Heart right ventricle (tissue), 16 donors: Measurements from ENCODE around the gene RPS24. TPM values are rescaled to one million over a fixed set of nuclear protein-coding genes. Genes with fewer than 3 reads are reported as not detected.
"Not testable (repeated sequence)": the region's sequence is repeated elsewhere in the genome, so short reads cannot be mapped to it uniquely, and the experiment has no call there.

ENCODE experiments used
- ATAC-seq, 8 donors: fragments of 200-7000 bp; cut with Tn5 transposase; one replicate each; pipeline ENCODE4 v1.9.1; 2020; ENCODE audit warnings: mild to moderate bottlenecking in 8 of 8, moderate library complexity in 8 of 8, moderate number of reproducible peaks in 1 of 8
- DNase-seq, 2 donors: peaks; one replicate each; pipeline ENCODE4 v3.0.0-alpha.2; 2020
- H3K27ac ChIP-seq, 10 donors: fragments of 200-600 bp; sonication (generic) in 2 of 10; one replicate each; pipeline versions ENCODE4 v1.5.0 to v1.8.0; 2020 to 2022; ENCODE audit warnings: mild to moderate bottlenecking in 3 of 10
- H3K27me3 ChIP-seq, 7 donors: fragments of 200-600 bp; one replicate each; pipeline ENCODE4 v1.8.0; 2021 to 2022; ENCODE audit warnings: mild to moderate bottlenecking in 2 of 7
- H3K36me3 ChIP-seq, 9 donors: fragments of 200-600 bp; sonication (generic) in 1 of 9; one replicate each; pipeline versions ENCODE4 v1.5.0 to v1.8.0; 2020 to 2022; ENCODE audit warnings: mild to moderate bottlenecking in 2 of 9
- H3K4me1 ChIP-seq, 9 donors: fragments of 200-600 bp; sonication (generic) in 1 of 9; one replicate each; pipeline versions ENCODE4 v1.5.0 to v1.8.0; 2020 to 2022; ENCODE audit warnings: mild to moderate bottlenecking in 4 of 9
- H3K4me3 ChIP-seq, 10 donors: fragments of 200-600 bp; sonication (generic) in 2 of 10; one replicate each; pipeline versions ENCODE4 v1.5.0 to v1.8.0; 2020 to 2022; ENCODE audit warnings: mild to moderate bottlenecking in 7 of 10, moderate library complexity in 2 of 10
- H3K9me3 ChIP-seq, 11 donors: fragments of 200-600 bp in 10 of 11; sonication (generic) in 2 of 11; one replicate each; pipeline versions ENCODE4 v1.5.0 to v1.8.0; 2013 to 2022; ENCODE audit warnings: mild to moderate bottlenecking in 2 of 11, control low read depth in 1 of 11, moderate library complexity in 1 of 11
- CTCF ChIP-seq, 9 donors: fragments of 200-600 bp; sonication (generic) in 2 of 9; IDR thresholded peaks; one replicate each; pipeline versions ENCODE4 v1.5.0 to v1.8.0; 2021 to 2022; ENCODE audit warnings: antibody characterized with exemption in 9 of 9, mild to moderate bottlenecking in 5 of 9, moderate library complexity in 1 of 9
- WGBS, 2 donors: extraction: QIAGEN DNeasy Blood & Tissue Kit; methylation state at CpG; one replicate each; pipeline ENCODE4 v1.1.7; 2013; ENCODE audit warnings: inconsistent platforms in 1 of 2; 5-methylcytosine and 5-hydroxymethylcytosine counted together
- intact Hi-C, 10 donors: fragments of 100-400 bp; cut with DNase I; formaldehyde crosslinking; loops; one replicate each; pipeline versions ENCODE4 v1.11.1 to v1.14.2; 2022
- polyA plus RNA-seq, 2 donors: library from polyadenylated mRNA; stranded (reverse); fragments of 200-250 nt; gene quantifications; one replicate each; pipeline ENCODE4 v1.2.3, GENCODE V29; 2013
- total RNA-seq, 10 donors: library from RNA; stranded (reverse); fragmentation: NEBNext Ultra II Directional in 3 of 10; extraction: Animal tissue kit (Norgen Biotek cat#: 25700) in 3 of 10; gene quantifications; one replicate each; pipeline versions ENCODE4 v1.2.1 to v1.2.4, GENCODE V29; 2021 to 2023
- donor health status: Arrhythmogenic right ventricular cardiomyopathy.
- donor health status: ischemic (EF 13 %, LVEDD 7.1; RV severe dilation, severe dysfunction).
- donor health status: healthy with polysubstance abuse.
- donor health status: DM: no; HTN: yes; CAD: no.
- donor health status: DM: no; HTN: no; CAD: no.
- donor health status: ischemic (EF 25% LVEDD 6.9; RV normal size, moderate dysfunction).
- donor health status: ischemic (EF 25% LVEDD 5.7; RV mildly dilated, moderate dysfunction).
- donor health status: healthy.
- donor health status: DM: yes; HTN: yes; CAD: no.
- donor health status: Ischemic cardiomyopathy.
- donor health status: ischemic (EF 35%, LVEDD 5.7; RV mildly dilated, moderate dysfunction).
- donor health status: nonischemic (EF 11% LVEDD 7.7; RV severe dilation, severe dysfunction).
- donor health status: DM: yes; HTN: yes; CAD: no.
- donor health status: PGD.
- donor health status: ischemic (EF 29% LVEDD 5.4; RV normal size, mild dysfunction).
- donor health status: nonischemic (EF 23%, LVEDD 6.1; RV moderate dilation, normal function).

The RPS24 gene
- total and polyA plus RNA-seq, 12 donors = 568 to 4,355 (median 813) TPM

GRCh38 chr10:78071140-78071856, 37.6 kb downstream of the RPS24 start:
- H3K4me1 ChIP-seq = peaks cover 0 to 8% (median 0%) of the 10 kb centered on the region in 9 donors
- peaks cover 0 to 9% (median 0%) of the 10 kb centered on the region in 11 donors for H3K9me3 ChIP-seq
- H3K4me3 ChIP-seq = no peak overlapping the region
- H3K27me3 ChIP-seq = no peaks in the 10 kb centered on the region
- DNase-seq = no peak
- TF ChIP-seq CTCF (IDR thresholded peaks at IDR 0.05) = no peak
- ATAC-seq = peak in 3 of 8 donors; percentile 68 to 74 (median 70)
- intact Hi-C loops = no loop called here
- 19 to 54% methylated on average over 4 of the region's 4 CpGs for WGBS, 2 donors
- no peaks in the 10 kb centered on the region for H3K36me3 ChIP-seq
- peak overlapping the region in 1 of 10 donors; percentile 5 for H3K27ac ChIP-seq

GRCh38 chr10:78071857-78072179, 38.2 kb downstream of the RPS24 start:
- Histone ChIP-seq H3K27me3 (no peaks in the 10 kb centered on the region), H3K4me1 (peaks cover 0 to 8% (median 0%) of the 10 kb centered on the region in 9 donors), H3K4me3 (no peak overlapping the region), H3K27ac (no peak overlapping the region), H3K9me3 (peaks cover 0 to 9% (median 0%) of the 10 kb centered on the region in 11 donors), H3K36me3 (no peaks in the 10 kb centered on the region)
- WGBS, 2 donors = 77 to 82% methylated on average over 4 of the region's 4 CpGs
- ATAC-seq = peak in 2 of 8 donors; percentile 20 to 37
- intact Hi-C loops = no loop called here
- no peak for DNase-seq
- no peak for TF ChIP-seq CTCF (IDR thresholded peaks at IDR 0.05)

- H3K27me3 ChIP-seq = no peaks in the 10 kb centered on the region
- peaks cover 0 to 9% (median 0%) of the 10 kb centered on the region in 11 donors for H3K9me3 ChIP-seq
- no peaks in the 10 kb centered on the region for H3K36me3 ChIP-seq
- DNase-seq (no peak), ATAC-seq (no peak)
- intact Hi-C loops = no loop called here
- peaks cover 0 to 8% (median 0%) of the 10 kb centered on the region in 9 donors for H3K4me1 ChIP-seq
- H3K4me3 ChIP-seq = no peak overlapping the region
- TF ChIP-seq CTCF (IDR thresholded peaks at IDR 0.05) = no peak
- H3K27ac ChIP-seq = no peak overlapping the region
Measured at GRCh38 chr10:78072504-78072903, 38.8 kb downstream of the RPS24 start.

GRCh38 chr10:78075806-78076205, 42.1 kb downstream of the RPS24 start:
- H3K27ac ChIP-seq, H3K27me3 ChIP-seq, ATAC-seq, H3K4me1 ChIP-seq, intact Hi-C loops, H3K4me3 ChIP-seq, H3K36me3 ChIP-seq, H3K9me3 ChIP-seq, DNase-seq: not testable (repeated sequence)
- WGBS, 2 donors = 98 to 99% methylated on average over 17 to 23 of the region's 29 CpGs
